WTC11 (cell line): ENCODE results near the gene TMC5. TPM values are rescaled to one million over a fixed set of nuclear protein-coding genes. Genes with fewer than 3 reads are reported as not detected.
A peak's percentile ranks its signal among the peaks of the same experiment; 100 is the strongest.

Experiments used
- ATAC-seq: fragments of 200-7000 bp; cut with Tn5 transposase; 2 replicates; pipeline ENCODE4 v1.10.0; 2021; ENCODE audit warnings: mild to moderate bottlenecking, moderate library complexity
- CTCF ChIA-PET: fragments of 300-600 bp; sonication (Branson Sonifier 250); formaldehyde crosslinking; loops from one replicate; lab custom pipeline; 2021; ENCODE audit warnings: antibody characterized with exemption; lab: Charles Lee
- POLR2A ChIA-PET: fragments of 350-600 bp; sonication (Branson Sonifier 250); formaldehyde crosslinking; loops from one replicate; lab custom pipeline; 2021; ENCODE audit warnings: antibody characterized with exemption; lab: Charles Lee
- DNase-seq: peaks from one replicate; pipeline ENCODE4 v3.0.0; 2021; ENCODE audit warnings: low spot score
- H3K27ac Mint-ChIP-seq: 2 replicates; pipeline ENCODE4 v1.8.0; 2021; ENCODE audit warnings: mixed read lengths
- H3K27me3 Mint-ChIP-seq: 2 replicates; pipeline ENCODE4 v1.8.0; 2021; ENCODE audit warnings: low read depth, mild to moderate bottlenecking, moderate library complexity, mixed read lengths
- H3K36me3 Mint-ChIP-seq: 2 replicates; pipeline ENCODE4 v1.8.0; 2021; ENCODE audit warnings: mixed read lengths
- H3K4me1 Mint-ChIP-seq: 2 replicates; pipeline ENCODE4 v1.8.0; 2022; ENCODE audit warnings: mixed read lengths
- H3K4me3 Mint-ChIP-seq: 2 replicates; pipeline ENCODE4 v1.8.0; 2021; ENCODE audit warnings: mild to moderate bottlenecking, moderate library complexity, mixed read lengths
- H3K9me3 Mint-ChIP-seq: 2 replicates; pipeline ENCODE4 v1.8.0; 2021; ENCODE audit warnings: mixed read lengths
- ATF6 ChIP-seq: sonication (generic); formaldehyde crosslinking; IDR thresholded peaks from 2 replicates; pipeline ENCODE4 v1.8.1; 2023; ENCODE audit warnings: mild to moderate bottlenecking, missing genetic modification reagents
- CBFB ChIP-seq: sonication (generic); formaldehyde crosslinking; IDR thresholded peaks from 2 replicates; pipeline ENCODE4 v1.8.1; 2022; ENCODE audit warnings: mild to moderate bottlenecking, low read depth, missing genetic modification reagents
- CREB1 ChIP-seq: sonication (generic); formaldehyde crosslinking; IDR thresholded peaks from 2 replicates; pipeline ENCODE4 v1.8.0; 2023; ENCODE audit warnings: mild to moderate bottlenecking, missing genetic modification reagents
- CTCF ChIP-seq: fragments of 200-600 bp; IDR thresholded peaks from 2 replicates; pipeline ENCODE4 v1.8.0; 2022; ENCODE audit warnings: antibody characterized with exemption
- EMX1 ChIP-seq: fragments of 250-450 bp; sonication (Bioruptor Pico); IDR thresholded peaks from 2 replicates; pipeline ENCODE4 v1.8.0; 2021; ENCODE audit warnings: mild to moderate bottlenecking
- FOXK1 ChIP-seq: sonication (generic); formaldehyde crosslinking; IDR thresholded peaks from 2 replicates; pipeline ENCODE4 v1.8.0; 2022; ENCODE audit warnings: mild to moderate bottlenecking, moderate library complexity, missing genetic modification reagents
- FOXP1 ChIP-seq: sonication (generic); formaldehyde crosslinking; IDR thresholded peaks from 2 replicates; pipeline ENCODE4 v1.8.0; 2022; ENCODE audit warnings: missing genetic modification reagents, mild to moderate bottlenecking, moderate library complexity, borderline replicate concordance
- GABPB1 ChIP-seq: sonication (generic); formaldehyde crosslinking; IDR thresholded peaks from 2 replicates; pipeline ENCODE4 v1.8.1; 2023; ENCODE audit warnings: mild to moderate bottlenecking, missing genetic modification reagents
- GRHL2 ChIP-seq: fragments of 250-450 bp; sonication (Bioruptor Pico); IDR thresholded peaks from 2 replicates; pipeline ENCODE4 v1.8.0; 2022; ENCODE audit warnings: mild to moderate bottlenecking, moderate library complexity; ENCODE audit not compliant: insufficient replicate concordance, severe bottlenecking
- GTF2I ChIP-seq: fragments of 250-450 bp; sonication (Bioruptor Pico); conservative IDR thresholded peaks from 2 replicates; pipeline ENCODE4 v1.4.0; 2021; ENCODE audit warnings: mild to moderate bottlenecking
- IRF2 ChIP-seq: sonication (generic); formaldehyde crosslinking; IDR thresholded peaks from 2 replicates; pipeline ENCODE4 v1.8.0; 2022; ENCODE audit warnings: low read depth, missing genetic modification reagents, borderline replicate concordance
- JAZF1 ChIP-seq: fragments of 250-450 bp; sonication (Bioruptor Pico); IDR thresholded peaks from 2 replicates; pipeline ENCODE4 v1.9.0; 2021; ENCODE audit warnings: moderate library complexity, mild to moderate bottlenecking, inconsistent platforms
- JUN ChIP-seq: sonication (generic); formaldehyde crosslinking; IDR thresholded peaks from 2 replicates; pipeline ENCODE4 v1.8.0; 2023; ENCODE audit warnings: mild to moderate bottlenecking, missing genetic modification reagents
- MLX ChIP-seq: sonication (generic); formaldehyde crosslinking; IDR thresholded peaks from 2 replicates; pipeline ENCODE4 v1.8.1; 2023; ENCODE audit warnings: mild to moderate bottlenecking, missing genetic modification reagents, moderate library complexity
- NFATC4 ChIP-seq: fragments of 250-450 bp; sonication (Bioruptor Pico); IDR thresholded peaks from 2 replicates; pipeline ENCODE4 v1.9.0; 2021; ENCODE audit warnings: mild to moderate bottlenecking
- NR3C1 ChIP-seq: sonication (generic); formaldehyde crosslinking; conservative IDR thresholded peaks from 2 replicates; pipeline ENCODE4 v1.8.1; 2023; ENCODE audit warnings: low read depth, mild to moderate bottlenecking, missing genetic modification reagents
- PRRX2 ChIP-seq: fragments of 250-450 bp; sonication (Bioruptor Pico); IDR thresholded peaks from 2 replicates; pipeline ENCODE4 v1.8.0; 2021; ENCODE audit warnings: mild to moderate bottlenecking
- RELA ChIP-seq: sonication (generic); formaldehyde crosslinking; IDR thresholded peaks from 2 replicates; pipeline ENCODE4 v1.8.1; 2022; ENCODE audit warnings: missing genetic modification reagents, mild to moderate bottlenecking, borderline replicate concordance
- SP1 ChIP-seq: sonication (generic); formaldehyde crosslinking; conservative IDR thresholded peaks from 2 replicates; pipeline ENCODE4 v1.8.1; 2022; ENCODE audit warnings: missing genetic modification reagents
- TP53 ChIP-seq: sonication (generic); formaldehyde crosslinking; IDR thresholded peaks from 2 replicates; pipeline ENCODE4 v1.8.1; 2023; ENCODE audit warnings: mild to moderate bottlenecking, missing genetic modification reagents
- ZNF232 ChIP-seq: sonication (generic); formaldehyde crosslinking; IDR thresholded peaks from 2 replicates; pipeline ENCODE4 v1.8.0; 2022; ENCODE audit warnings: mild to moderate bottlenecking, missing genetic modification reagents
- ZNF671 ChIP-seq: fragments of 250-450 bp; sonication (Bioruptor Pico); IDR thresholded peaks from 2 replicates; pipeline ENCODE4 v1.8.0; 2021; ENCODE audit warnings: mild to moderate bottlenecking
- total RNA-seq: library from RNA; stranded (reverse); gene quantifications from 3 replicates; pipeline ENCODE4 v1.2.3, GENCODE V29; 2021
- TF ChIP-seq, protein P1 (sequence below): fragments of 250-450 bp; sonication (Bioruptor Pico); IDR thresholded peaks from 2 replicates; pipeline ENCODE4 v1.8.0; 2021; ENCODE audit warnings: mild to moderate bottlenecking
- TF ChIP-seq, protein P2 (sequence below): fragments of 250-450 bp; sonication (Bioruptor Pico); conservative IDR thresholded peaks from 2 replicates; pipeline ENCODE4 v1.9.0; 2021; ENCODE audit warnings: mild to moderate bottlenecking
- TF ChIP-seq, protein P3 (sequence below): sonication (generic); formaldehyde crosslinking; IDR thresholded peaks from 2 replicates; pipeline ENCODE4 v1.8.1; 2022; ENCODE audit warnings: low read depth, missing genetic modification reagents, borderline replicate concordance

Gene TMC5
- total RNA-seq, 1 experiment from 2014 or later, result 3.1 TPM

GRCh38 chr16:19517424-19518089 is 99.9 kb downstream of the TMC5 start:
- peaks cover 24% of the 10 kb centered on the region for H3K4me1 Mint-ChIP-seq
- ChIA-PET CTCF (interaction anchor here (1.8 kb wide), 1 partner anchor 15 kb away, joined by 5 read pairs; no protein-coding TSS in a partner anchor), POLR2A (no interaction called here)
- H3K36me3 Mint-ChIP-seq, result peaks cover 44% of the 10 kb centered on the region
- H3K27ac Mint-ChIP-seq, result no peak overlapping the region
- no peak for ATAC-seq
- DNase-seq, result no peak
- TF ChIP-seq GRHL2 (CRISPR knock-in tag) (no peak), ZNF671 (CRISPR knock-in tag) (no peak), GABPB1 (no peak), ZNF232 (no peak), PRRX2 (CRISPR knock-in tag) (no peak), EMX1 (no peak), SP1 (no peak), FOXP1 (CRISPR knock-in tag) (no peak), JAZF1 (CRISPR knock-in tag) (no peak), GTF2I (CRISPR knock-in tag) (no peak), MLX (CRISPR knock-in tag) (no peak), TP53 (CRISPR knock-in tag) (no peak)
- TF ChIP-seq, protein P1, sequence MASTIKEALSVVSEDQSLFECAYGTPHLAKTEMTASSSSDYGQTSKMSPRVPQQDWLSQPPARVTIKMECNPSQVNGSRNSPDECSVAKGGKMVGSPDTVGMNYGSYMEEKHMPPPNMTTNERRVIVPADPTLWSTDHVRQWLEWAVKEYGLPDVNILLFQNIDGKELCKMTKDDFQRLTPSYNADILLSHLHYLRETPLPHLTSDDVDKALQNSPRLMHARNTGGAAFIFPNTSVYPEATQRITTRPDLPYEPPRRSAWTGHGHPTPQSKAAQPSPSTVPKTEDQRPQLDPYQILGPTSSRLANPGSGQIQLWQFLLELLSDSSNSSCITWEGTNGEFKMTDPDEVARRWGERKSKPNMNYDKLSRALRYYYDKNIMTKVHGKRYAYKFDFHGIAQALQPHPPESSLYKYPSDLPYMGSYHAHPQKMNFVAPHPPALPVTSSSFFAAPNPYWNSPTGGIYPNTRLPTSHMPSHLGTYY, result no peak
- H3K27me3 Mint-ChIP-seq, result no peaks in the 10 kb centered on the region
- H3K4me3 Mint-ChIP-seq, result no peak overlapping the region
- H3K9me3 Mint-ChIP-seq, result no peaks in the 10 kb centered on the region

GRCh38 chr16:19518388-19518787 is 100.7 kb downstream of the TMC5 start:
- no peak overlapping the region for H3K27ac Mint-ChIP-seq
- no peak overlapping the region for H3K4me3 Mint-ChIP-seq
- TF ChIP-seq CREB1 (no peak), SP1 (no peak), ATF6 (CRISPR knock-in tag) (no peak)
- CTCF ChIA-PET, result no interaction called here
- POLR2A ChIA-PET, result no interaction called here
- H3K27me3 Mint-ChIP-seq, result no peaks in the 10 kb centered on the region
- H3K4me1 Mint-ChIP-seq, result peaks cover 32% of the 10 kb centered on the region
- ATAC-seq (no peak), DNase-seq (no peak)
- peaks cover 36% of the 10 kb centered on the region for H3K36me3 Mint-ChIP-seq
- no peaks in the 10 kb centered on the region for H3K9me3 Mint-ChIP-seq

GRCh38 chr16:19520861-19521331 is 103.2 kb downstream of the TMC5 start:
- Mint-ChIP-seq H3K27me3 (no peaks in the 10 kb centered on the region), H3K9me3 (no peaks in the 10 kb centered on the region), H3K27ac (peak overlapping the region; percentile 54), H3K4me3 (peak overlapping the region; percentile 93), H3K36me3 (peaks cover 19% of the 10 kb centered on the region), H3K4me1 (peaks cover 43% of the 10 kb centered on the region)
- ATAC-seq (no peak), DNase-seq (no peak)
- CTCF ChIA-PET, result interaction anchor here (0.7 to 2.1 kb wide), 6 partner anchors 35 to 138 kb away, joined by 3 to 13 read pairs (median 4); partner anchors contain the start of gene VPS35L
- POLR2A ChIA-PET, result interaction anchor here (0.7 to 1.4 kb wide), 3 partner anchors 19 to 87 kb away, joined by 3 to 5 read pairs (median 3); partner anchors contain the start of gene VPS35L
- TF ChIP-seq IRF2 (CRISPR knock-in tag), result no peak
- TF ChIP-seq, protein P2, sequence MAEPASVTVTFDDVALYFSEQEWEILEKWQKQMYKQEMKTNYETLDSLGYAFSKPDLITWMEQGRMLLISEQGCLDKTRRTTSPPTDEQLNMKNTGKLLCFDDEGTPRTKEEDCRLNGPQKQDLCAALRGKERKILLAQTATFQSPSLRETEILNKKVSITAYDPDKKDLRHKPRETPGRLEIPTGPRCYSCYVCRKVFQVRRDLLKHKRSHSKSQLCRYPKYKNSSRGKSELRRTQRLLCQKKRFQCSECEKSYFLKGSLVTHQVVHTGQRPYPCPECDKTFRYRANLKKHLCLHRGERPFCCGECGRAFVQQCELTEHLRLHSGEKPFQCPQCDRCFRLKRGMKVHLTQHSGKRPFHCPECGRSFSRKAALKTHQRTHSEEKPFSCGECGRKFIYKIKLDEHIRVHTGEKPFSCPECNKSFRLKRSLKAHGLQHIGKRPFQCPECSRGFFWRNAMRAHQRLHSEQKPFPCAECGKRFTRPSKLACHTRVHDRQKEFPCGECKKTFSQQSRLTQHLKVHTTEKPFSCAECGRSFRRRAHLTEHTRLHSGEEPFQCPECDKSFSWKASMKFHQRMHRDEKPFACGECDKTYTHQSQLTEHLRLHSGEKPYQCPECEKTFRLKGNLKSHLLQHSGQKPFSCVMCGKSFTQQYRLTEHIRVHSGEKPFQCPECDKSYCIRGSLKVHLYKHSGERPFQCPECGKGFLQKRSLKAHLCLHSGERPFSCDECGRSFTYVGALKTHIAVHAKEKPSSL (CRISPR knock-in tag), result no peak
- TF ChIP-seq JUN, result no peak
- TF ChIP-seq RELA (CRISPR knock-in tag), result no peak
- no peak for TF ChIP-seq CTCF
- TF ChIP-seq FOXK1 (CRISPR knock-in tag), result no peak
- TF ChIP-seq CBFB (CRISPR knock-in tag), result no peak
- no peak for TF ChIP-seq NFATC4 (CRISPR knock-in tag)
- TF ChIP-seq NR3C1 (CRISPR knock-in tag), result no peak
- TF ChIP-seq, protein P3, sequence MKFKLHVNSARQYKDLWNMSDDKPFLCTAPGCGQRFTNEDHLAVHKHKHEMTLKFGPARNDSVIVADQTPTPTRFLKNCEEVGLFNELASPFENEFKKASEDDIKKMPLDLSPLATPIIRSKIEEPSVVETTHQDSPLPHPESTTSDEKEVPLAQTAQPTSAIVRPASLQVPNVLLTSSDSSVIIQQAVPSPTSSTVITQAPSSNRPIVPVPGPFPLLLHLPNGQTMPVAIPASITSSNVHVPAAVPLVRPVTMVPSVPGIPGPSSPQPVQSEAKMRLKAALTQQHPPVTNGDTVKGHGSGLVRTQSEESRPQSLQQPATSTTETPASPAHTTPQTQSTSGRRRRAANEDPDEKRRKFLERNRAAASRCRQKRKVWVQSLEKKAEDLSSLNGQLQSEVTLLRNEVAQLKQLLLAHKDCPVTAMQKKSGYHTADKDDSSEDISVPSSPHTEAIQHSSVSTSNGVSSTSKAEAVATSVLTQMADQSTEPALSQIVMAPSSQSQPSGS (CRISPR knock-in tag), result no peak
